ENCODE data around the gene TRMT10A. TPM values are rescaled to one million over a fixed set of nuclear protein-coding genes. Genes with fewer than 3 reads are reported as not detected.

The TRMT10A gene
- total and polyA plus RNA-seq, 2 donors (not counting 3 experiments of a cell fraction or from before 2014, with no cell fraction given), result 1.7 to 8.4 TPM

DNA sequence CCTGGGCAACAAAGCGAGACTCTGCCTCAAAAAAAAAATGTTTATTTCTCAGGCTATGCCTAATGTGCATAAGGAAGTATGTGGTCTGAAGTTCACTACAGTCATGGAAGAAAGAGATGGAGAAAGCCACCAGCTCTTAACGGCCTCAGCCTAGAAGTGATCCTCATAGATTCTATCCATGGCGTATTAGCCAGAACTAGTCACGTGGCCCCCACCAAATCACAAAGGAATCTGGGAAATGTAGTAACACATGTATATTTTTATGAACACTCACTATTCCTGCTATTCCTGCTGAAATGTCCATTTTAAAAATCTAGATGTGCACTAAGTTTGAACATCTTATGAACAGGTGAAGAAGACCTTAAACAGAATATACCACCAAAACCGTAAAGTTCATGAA lies 44.6 kb upstream of the TRMT10A start:
- Histone ChIP-seq H3K4me3 (replicated peaks in 1 of 3; ENCODE audit: insufficient read depth in 1 of 3, low read depth in 1 of 3, low read length in 3 of 3) (no peak overlapping the region), H3K4me1 (ENCODE audit: control insufficient read depth, extremely low read depth, insufficient read depth, low read length) (no peaks in the 10 kb centered on the region), H3K9me1 (replicated peaks; ENCODE audit: control insufficient read depth, extremely low read depth, insufficient read depth, low read length) (no peaks in the 10 kb centered on the region), H3K27me3 (ENCODE audit: control insufficient read depth in 2 of 2, insufficient read depth in 2 of 2, low read length in 2 of 2) (peaks cover 0 to 5% of the 10 kb centered on the region in 2 experiments), H3K36me3 (ENCODE audit: control insufficient read depth in 2 of 2, extremely low read depth in 1 of 2, insufficient read depth in 2 of 2, low read length in 2 of 2) (no peaks in the 10 kb centered on the region), H3K9me3 (replicated peaks; ENCODE audit: control insufficient read depth, insufficient read depth, low read length) (no peaks in the 10 kb centered on the region), H4K20me1 (replicated peaks; ENCODE audit: control insufficient read depth, extremely low read depth, insufficient read depth, low read length) (no peaks in the 10 kb centered on the region), H3K79me2 (ENCODE audit: control insufficient read depth, insufficient read depth, low read length) (no peaks in the 10 kb centered on the region), H2AFZ (ENCODE audit: low read depth, low read length) (no peak overlapping the region), H3K27ac (ENCODE audit: insufficient read depth, low read depth, low read length) (no peak overlapping the region), H3K9ac (replicated peaks; ENCODE audit: extremely low read depth, insufficient read depth, low read length) (no peak overlapping the region), H3K4me2 (ENCODE audit: insufficient read depth, low read length) (no peak overlapping the region)
- no peak for TF ChIP-seq POLR2AphosphoS5 (IDR thresholded peaks at IDR 0.05; ENCODE audit: insufficient read depth, low read depth, low read length)
- TF ChIP-seq, protein P1, sequence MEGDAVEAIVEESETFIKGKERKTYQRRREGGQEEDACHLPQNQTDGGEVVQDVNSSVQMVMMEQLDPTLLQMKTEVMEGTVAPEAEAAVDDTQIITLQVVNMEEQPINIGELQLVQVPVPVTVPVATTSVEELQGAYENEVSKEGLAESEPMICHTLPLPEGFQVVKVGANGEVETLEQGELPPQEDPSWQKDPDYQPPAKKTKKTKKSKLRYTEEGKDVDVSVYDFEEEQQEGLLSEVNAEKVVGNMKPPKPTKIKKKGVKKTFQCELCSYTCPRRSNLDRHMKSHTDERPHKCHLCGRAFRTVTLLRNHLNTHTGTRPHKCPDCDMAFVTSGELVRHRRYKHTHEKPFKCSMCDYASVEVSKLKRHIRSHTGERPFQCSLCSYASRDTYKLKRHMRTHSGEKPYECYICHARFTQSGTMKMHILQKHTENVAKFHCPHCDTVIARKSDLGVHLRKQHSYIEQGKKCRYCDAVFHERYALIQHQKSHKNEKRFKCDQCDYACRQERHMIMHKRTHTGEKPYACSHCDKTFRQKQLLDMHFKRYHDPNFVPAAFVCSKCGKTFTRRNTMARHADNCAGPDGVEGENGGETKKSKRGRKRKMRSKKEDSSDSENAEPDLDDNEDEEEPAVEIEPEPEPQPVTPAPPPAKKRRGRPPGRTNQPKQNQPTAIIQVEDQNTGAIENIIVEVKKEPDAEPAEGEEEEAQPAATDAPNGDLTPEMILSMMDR (IDR thresholded peaks at IDR 0.05; ENCODE audit: extremely low read depth in 1 of 2, insufficient read depth in 1 of 2, low read depth in 1 of 2, low read length in 2 of 2), result no peak
- TF ChIP-seq, protein P2, sequence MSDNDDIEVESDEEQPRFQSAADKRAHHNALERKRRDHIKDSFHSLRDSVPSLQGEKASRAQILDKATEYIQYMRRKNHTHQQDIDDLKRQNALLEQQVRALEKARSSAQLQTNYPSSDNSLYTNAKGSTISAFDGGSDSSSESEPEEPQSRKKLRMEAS (IDR thresholded peaks at IDR 0.05; ENCODE audit: insufficient read depth, insufficient read length), result no peak
- DNase-seq (ENCODE audit: low read depth, low spot score), result no peak
- dilution Hi-C loops (cut with MboI; ENCODE audit: extremely low pct_ligation_motif_present, low sequenced_read_pairs) (no loop called here), intact Hi-C loops (cut with micrococcal nuclease) (no loop called here)
- BruUV-seq (replicated peaks), result no TSS peak
- ChIA-PET CTCF (interaction anchor here (0.6 kb wide), 1 partner anchor 60 kb away, joined by 3 read pairs; no protein-coding TSS in a partner anchor), POLR2A (no interaction called here)
- FAIRE-seq, result no peak

DNA sequence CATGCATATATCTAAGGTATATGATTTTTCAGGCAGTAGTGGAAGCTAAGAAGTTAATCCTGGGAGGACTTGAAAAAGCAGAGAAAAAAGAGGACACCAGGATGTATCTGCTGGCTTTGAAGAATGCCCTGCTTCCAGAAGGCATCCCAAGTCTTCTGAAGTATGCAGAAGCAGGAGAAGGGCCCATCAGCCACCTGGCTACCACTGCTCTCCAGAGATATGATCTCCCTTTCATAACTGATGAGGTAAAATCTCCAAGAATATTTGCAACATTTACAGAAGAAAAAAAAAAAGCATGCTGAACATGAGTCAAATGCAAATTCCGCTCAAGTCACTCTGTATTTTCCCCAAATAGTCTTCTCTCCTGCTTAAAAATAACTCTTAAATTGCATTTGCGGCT lies 42.9 kb upstream of the TRMT10A start:
- FAIRE-seq, result no peak

More for the DNA sequence above, 42.9 kb upstream of the TRMT10A start:
- H3K4me2 ChIP-seq (ENCODE audit: insufficient read depth, low read length), result no peak overlapping the region
- H3K9me3 ChIP-seq (replicated peaks; ENCODE audit: control insufficient read depth, insufficient read depth, low read length), result no peaks in the 10 kb centered on the region
- no peak overlapping the region for H3K27ac ChIP-seq (ENCODE audit: insufficient read depth, low read depth, low read length)
- no peaks in the 10 kb centered on the region for H3K79me2 ChIP-seq (ENCODE audit: control insufficient read depth, insufficient read depth, low read length)
- H4K20me1 ChIP-seq (replicated peaks; ENCODE audit: control insufficient read depth, extremely low read depth, insufficient read depth, low read length), result no peaks in the 10 kb centered on the region
- H3K9me1 ChIP-seq (replicated peaks; ENCODE audit: control insufficient read depth, extremely low read depth, insufficient read depth, low read length), result no peaks in the 10 kb centered on the region
- TF ChIP-seq, protein P1 (IDR thresholded peaks at IDR 0.05; ENCODE audit: extremely low read depth in 1 of 2, insufficient read depth in 1 of 2, low read depth in 1 of 2, low read length in 2 of 2), result no peak
- no peak for TF ChIP-seq EZH2 (IDR thresholded peaks at IDR 0.05; ENCODE audit: borderline replicate concordance, low read depth, low read length, severe bottlenecking)
- no peak for TF ChIP-seq POLR2AphosphoS5 (IDR thresholded peaks at IDR 0.05; ENCODE audit: insufficient read depth, low read depth, low read length)
- TF ChIP-seq POLR2A (IDR thresholded peaks at IDR 0.05; ENCODE audit: low read depth, low read length), result no peak
- TF ChIP-seq, protein P2 (IDR thresholded peaks at IDR 0.05; ENCODE audit: insufficient read depth, insufficient read length), result no peak
- TF ChIP-seq JUN (IDR thresholded peaks at IDR 0.05; ENCODE audit: borderline replicate concordance, insufficient read depth, insufficient read length, low read depth), result no peak
- TF ChIP-seq GATA2 (IDR thresholded peaks at IDR 0.05; ENCODE audit: insufficient read depth, insufficient read length, low read depth, low read length), result no peak
- no peak for TF ChIP-seq MYC (IDR thresholded peaks at IDR 0.05; ENCODE audit: low read depth, low read length)
- no peak for TF ChIP-seq FOS (IDR thresholded peaks at IDR 0.05; ENCODE audit: borderline replicate concordance, insufficient read depth, low read length)
- no peaks in the 10 kb centered on the region for H3K4me1 ChIP-seq (ENCODE audit: control insufficient read depth, extremely low read depth, insufficient read depth, low read length)
- no TSS peak for BruUV-seq (replicated peaks)
- no peaks in the 10 kb centered on the region for H3K36me3 ChIP-seq (ENCODE audit: control insufficient read depth in 2 of 2, extremely low read depth in 1 of 2, insufficient read depth in 2 of 2, low read length in 2 of 2)
- intact Hi-C loops (cut with micrococcal nuclease) (no loop called here), dilution Hi-C loops (cut with MboI; ENCODE audit: extremely low pct_ligation_motif_present, low sequenced_read_pairs) (no loop called here)
- no peak overlapping the region for H2AFZ ChIP-seq (ENCODE audit: low read depth, low read length)
- no peak overlapping the region for H3K4me3 ChIP-seq (replicated peaks in 1 of 3; ENCODE audit: insufficient read depth in 1 of 3, low read depth in 1 of 3, low read length in 3 of 3)
- H3K27me3 ChIP-seq (ENCODE audit: control insufficient read depth in 2 of 2, insufficient read depth in 2 of 2, low read length in 2 of 2), result peaks cover 0 to 7% of the 10 kb centered on the region in 2 experiments
- no peak overlapping the region for H3K9ac ChIP-seq (replicated peaks; ENCODE audit: extremely low read depth, insufficient read depth, low read length)
- no peak for DNase-seq (ENCODE audit: low read depth, low spot score)
- POLR2A ChIA-PET, result no interaction called here
- CTCF ChIA-PET, result no interaction called here
